ENCODE data around the gene TRIM32.

DNA sequence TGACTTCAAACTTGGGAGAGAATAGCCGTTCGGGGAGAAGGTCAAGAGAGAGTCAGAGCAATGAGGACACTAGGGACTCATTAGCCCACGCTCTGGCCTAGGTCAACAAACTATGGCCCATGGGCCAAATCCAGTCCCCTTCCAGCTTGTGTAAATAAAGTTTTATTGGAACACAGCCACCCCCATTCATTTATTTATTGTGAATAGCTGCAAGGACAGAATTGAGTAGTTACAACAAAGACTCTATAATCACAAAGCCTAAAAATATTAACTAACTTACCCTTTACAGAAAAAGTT lies 33.1 kb upstream of the TRIM32 start:
- TF ChIP-seq SPI1 (IDR thresholded peaks at IDR 0.05; ENCODE audit: low read depth, low read length) (no peak), POLR2A (IDR thresholded peaks at IDR 0.05; ENCODE audit: low read depth, low read length) (no peak), TAF1 (IDR thresholded peaks at IDR 0.05; ENCODE audit: low read depth, low read length) (no peak), POLR2AphosphoS5 (IDR thresholded peaks at IDR 0.05; ENCODE audit: low read depth, low read length) (no peak)
